DND-41 (cell line): ENCODE measurements around the gene NLE1.

Experiments used
- ATAC-seq: fragments of 200-7000 bp; cut with Tn5 transposase; 3 replicates; pipeline ENCODE4 v1.9.1; 2021; ENCODE audit warnings: low read depth; ENCODE audit not compliant: insufficient read depth
- DNase-seq: peaks from one replicate; pipeline ENCODE4 v3.0.0-alpha.2; 2020
- H2AFZ ChIP-seq: 2 replicates; pipeline ENCODE4 v1.6.0; 2012; ENCODE audit warnings: low read depth, low read length
- H3K27ac ChIP-seq: 2 replicates; pipeline ENCODE4 v1.5.1; 2012; ENCODE audit warnings: low read length, inconsistent platforms
- H3K27me3 ChIP-seq: fragments of 200-600 bp; sonication (generic); 2 replicates; pipeline ENCODE4 v1.6.0; 2012; ENCODE audit warnings: low read length, mild to moderate bottlenecking, inconsistent platforms; ENCODE audit not compliant: insufficient read depth, poor library complexity
- H3K36me3 ChIP-seq: 2 replicates; pipeline ENCODE4 v1.5.1; 2012; ENCODE audit warnings: low read length, inconsistent platforms; ENCODE audit not compliant: insufficient read depth
- H3K4me1 ChIP-seq: 2 replicates; pipeline ENCODE4 v1.5.1; 2012; ENCODE audit warnings: mild to moderate bottlenecking, low read length; ENCODE audit not compliant: insufficient read depth
- H3K4me2 ChIP-seq: 2 replicates; pipeline ENCODE4 v1.6.0; 2012; ENCODE audit warnings: mild to moderate bottlenecking, moderate library complexity, low read length, inconsistent platforms; ENCODE audit not compliant: insufficient read depth
- H3K4me3 ChIP-seq, 2 experiments: fragments of 200-600 bp in 1 of 2; shearing (Covaris generic) in 1 of 2; 2 replicates each; pipeline ENCODE4 v1.5.1; 2012 to 2016; ENCODE audit warnings: inconsistent platforms in 2 of 2, low read length in 2 of 2, mild to moderate bottlenecking in 2 of 2, low read depth in 1 of 2, moderate library complexity in 1 of 2
- H3K79me2 ChIP-seq: 2 replicates; pipeline ENCODE4 v1.6.0; 2012; ENCODE audit warnings: low read length, inconsistent platforms; ENCODE audit not compliant: insufficient read depth
- H3K9ac ChIP-seq: 2 replicates; pipeline ENCODE4 v1.6.0; 2012; ENCODE audit warnings: low read depth, mild to moderate bottlenecking, inconsistent platforms, low read length, moderate library complexity
- H3K9me3 ChIP-seq: 2 replicates; pipeline ENCODE4 v1.5.1; 2012; ENCODE audit warnings: low read length, moderate library complexity, mild to moderate bottlenecking, inconsistent platforms; ENCODE audit not compliant: insufficient read depth, severe bottlenecking
- H4K20me1 ChIP-seq: 2 replicates; pipeline ENCODE4 v1.6.0; 2012; ENCODE audit warnings: low read length; ENCODE audit not compliant: insufficient read depth
- CTCF ChIP-seq: IDR thresholded peaks from 2 replicates; pipeline ENCODE4 v1.5.1; 2012; ENCODE audit warnings: borderline replicate concordance, low read length, moderate library complexity, mild to moderate bottlenecking; ENCODE audit not compliant: poor library complexity, severe bottlenecking; ENCODE audit errors: extremely low read depth
- EZH2 ChIP-seq: IDR thresholded peaks from 3 replicates; pipeline ENCODE4 v1.6.1; 2012; ENCODE audit warnings: borderline replicate concordance, low read depth, mild to moderate bottlenecking, moderate library complexity, low read length, inconsistent platforms; ENCODE audit not compliant: severe bottlenecking

Gene NLE1

GRCh38 chr17:35148144-35148543 lies 6.0 kb upstream of the NLE1 start:
- no peaks in the 10 kb centered on the region for H3K4me1 ChIP-seq
- H3K4me2 ChIP-seq = no peak overlapping the region
- no peaks in the 10 kb centered on the region for H3K36me3 ChIP-seq
- TF ChIP-seq CTCF (no peak), EZH2 (no peak)
- peaks cover 3% of the 10 kb centered on the region; the same call in 1 of the 2 replicates for H4K20me1 ChIP-seq
- no peak overlapping the region for H2AFZ ChIP-seq
- no peaks in the 10 kb centered on the region for H3K79me2 ChIP-seq
- H3K27ac ChIP-seq = no peak overlapping the region
- peaks cover 3% of the 10 kb centered on the region for H3K27me3 ChIP-seq
- ATAC-seq (no peak), DNase-seq (no peak)
- no peak overlapping the region for H3K9ac ChIP-seq
- H3K9me3 ChIP-seq = no peaks in the 10 kb centered on the region
- H3K4me3 ChIP-seq = no peak overlapping the region

- H4K20me1 ChIP-seq = peaks cover 3% of the 10 kb centered on the region; the same call in 1 of the 2 replicates
- no peak within 1 kb of the TSS for H3K4me2 ChIP-seq
- no peak within 1 kb of the TSS for H3K9ac ChIP-seq
- H3K79me2 ChIP-seq = no peaks in the 10 kb centered on the region
- no peaks in the 10 kb centered on the region for H3K9me3 ChIP-seq
- peaks cover 3% of the 10 kb centered on the region for H3K27me3 ChIP-seq
- TF ChIP-seq CTCF = no peak
- no peak for TF ChIP-seq EZH2
- no peak within 1 kb of the TSS for H2AFZ ChIP-seq
- no peaks in the 10 kb centered on the region for H3K36me3 ChIP-seq
- ATAC-seq (no peak), DNase-seq (no peak)
- H3K27ac ChIP-seq = no peak within 1 kb of the TSS
- H3K4me1 ChIP-seq = peaks cover 3% of the 10 kb centered on the region
- H3K4me3 ChIP-seq = no peak within 1 kb of the TSS
These were observed 5.3 kb upstream of the NLE1 start, which contains the start of gene UNC45B for GRCh38 chr17:35147375-35147905. Gene UNC45B, plus strand, starts transcription at chr17:35147817. Its CDS starts 447 bp downstream, at chr17:35148264.

- TF ChIP-seq CTCF (no peak), EZH2 (no peak)
- Histone ChIP-seq H2AFZ (no peak overlapping the region), H3K4me3 (no peak overlapping the region), H3K9me3 (no peaks in the 10 kb centered on the region), H3K4me1 (peaks cover 6% of the 10 kb centered on the region), H3K79me2 (peaks cover 9% of the 10 kb centered on the region), H4K20me1 (peaks cover 3% of the 10 kb centered on the region; the same call in 1 of the 2 replicates), H3K4me2 (no peak overlapping the region), H3K9ac (no peak overlapping the region), H3K27me3 (peaks cover 3% of the 10 kb centered on the region), H3K27ac (no peak overlapping the region), H3K36me3 (no peaks in the 10 kb centered on the region; the same call in 1 of the 2 replicates)
- DNase-seq = no peak
- no peak for ATAC-seq
These were observed 4.2 kb upstream of the NLE1 start for GRCh38 chr17:35146214-35146833.

GRCh38 chr17:35144840-35145239 lies 2.7 kb upstream of the NLE1 start:
- Histone ChIP-seq H3K4me2 (no peak overlapping the region), H3K79me2 (peaks cover 22% of the 10 kb centered on the region), H2AFZ (no peak overlapping the region), H3K9ac (no peak overlapping the region), H3K36me3 (peaks cover 2% of the 10 kb centered on the region), H3K27me3 (peaks cover under 1% of the 10 kb centered on the region), H3K4me3 (no peak overlapping the region), H3K4me1 (peaks cover 21% of the 10 kb centered on the region), H4K20me1 (peaks cover 8% of the 10 kb centered on the region), H3K27ac (no peak overlapping the region), H3K9me3 (no peaks in the 10 kb centered on the region)
- TF ChIP-seq CTCF = no peak
- no peak for TF ChIP-seq EZH2
- ATAC-seq (no peak), DNase-seq (no peak)
